ENCODE measurements around the gene TEX38. TPM values are rescaled to one million over a fixed set of nuclear protein-coding genes. Genes with fewer than 3 reads are reported as not detected.

TEX38 gene
- total RNA-seq = under 1 TPM in 3 of 9 donors, not detected in 6; 0.11 to 0.36 (median 0.25) TPM
- under 1 TPM in 1 of 3 donors, not detected in 2; 0.54 TPM for polyA plus RNA-seq
- long read RNA-seq, donor 1, partial matches to known transcripts = 61 of 61 reads
- long read RNA-seq, donor 1, other reads (novel, unspliced or antisense) = 0 of 61 reads
- long read RNA-seq, donor 2 = 0 reads
- long read RNA-seq, donor 3 = 0 reads
- long read RNA-seq, donor 4 = 0 reads
- long read RNA-seq, donor 5 = 0 reads
- long read RNA-seq, donor 6 = 0 reads
- long read RNA-seq, donor 7 = 0 reads
- long read RNA-seq, donor 8 = 0 reads
- long read RNA-seq, donor 9 = 0 reads
- long read RNA-seq, donor 10 = 0 reads

DNA sequence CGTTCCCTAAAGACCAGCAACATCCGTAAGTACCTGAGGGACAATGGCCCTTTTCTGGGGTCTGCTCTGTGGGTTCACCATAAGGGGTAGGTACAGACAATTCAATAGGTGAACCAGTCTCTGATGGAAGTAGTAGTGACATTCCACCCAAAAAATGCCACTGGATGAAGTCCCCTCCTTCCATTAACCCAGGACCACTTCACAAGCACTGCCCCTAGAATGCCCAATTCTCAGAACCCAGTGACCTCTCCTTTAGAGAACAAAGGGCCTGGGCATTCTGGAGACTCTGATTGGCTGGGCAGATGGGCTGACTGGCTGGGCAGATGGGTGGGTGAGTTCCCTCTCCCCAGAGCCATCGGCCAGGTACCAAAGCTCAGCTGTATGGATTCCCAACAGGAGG, at the start of gene TEX38:
TSS of gene TEX38 (plus strand) at position 301 of the 400 bp plus-strand sequence. CDS start at position 382, 81 bp downstream.
- H3K27ac ChIP-seq = no peak within 1 kb of the TSS
- intact Hi-C loops (cut with DNase I) = no loop called here
- TF ChIP-seq, protein P1, sequence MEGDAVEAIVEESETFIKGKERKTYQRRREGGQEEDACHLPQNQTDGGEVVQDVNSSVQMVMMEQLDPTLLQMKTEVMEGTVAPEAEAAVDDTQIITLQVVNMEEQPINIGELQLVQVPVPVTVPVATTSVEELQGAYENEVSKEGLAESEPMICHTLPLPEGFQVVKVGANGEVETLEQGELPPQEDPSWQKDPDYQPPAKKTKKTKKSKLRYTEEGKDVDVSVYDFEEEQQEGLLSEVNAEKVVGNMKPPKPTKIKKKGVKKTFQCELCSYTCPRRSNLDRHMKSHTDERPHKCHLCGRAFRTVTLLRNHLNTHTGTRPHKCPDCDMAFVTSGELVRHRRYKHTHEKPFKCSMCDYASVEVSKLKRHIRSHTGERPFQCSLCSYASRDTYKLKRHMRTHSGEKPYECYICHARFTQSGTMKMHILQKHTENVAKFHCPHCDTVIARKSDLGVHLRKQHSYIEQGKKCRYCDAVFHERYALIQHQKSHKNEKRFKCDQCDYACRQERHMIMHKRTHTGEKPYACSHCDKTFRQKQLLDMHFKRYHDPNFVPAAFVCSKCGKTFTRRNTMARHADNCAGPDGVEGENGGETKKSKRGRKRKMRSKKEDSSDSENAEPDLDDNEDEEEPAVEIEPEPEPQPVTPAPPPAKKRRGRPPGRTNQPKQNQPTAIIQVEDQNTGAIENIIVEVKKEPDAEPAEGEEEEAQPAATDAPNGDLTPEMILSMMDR (IDR thresholded peaks at IDR 0.05) = no peak
- no peak for TF ChIP-seq POLR2A (IDR thresholded peaks at IDR 0.05)
- H3K9me3 ChIP-seq (replicated peaks in 1 of 3) = no peaks in the 10 kb centered on the region
- H3K27me3 ChIP-seq = no peaks in the 10 kb centered on the region
- peaks cover 8 to 10% of the 10 kb centered on the region in 2 donors for H3K4me1 ChIP-seq (replicated peaks in 1 of 2)
- no peaks in the 10 kb centered on the region for H3K36me3 ChIP-seq (replicated peaks in 1 of 2)
- H3K4me3 ChIP-seq = no peak within 1 kb of the TSS
- no peak for DNase-seq
- 91 to 100% (median 95%) methylated on average over 2 to 3 of the region's 3 CpGs for WGBS, 4 donors

- no peaks in the 10 kb centered on the region for H3K27me3 ChIP-seq
- no peaks in the 10 kb centered on the region for H3K9me3 ChIP-seq (replicated peaks in 1 of 3)
- H3K36me3 ChIP-seq (replicated peaks in 1 of 2) = no peaks in the 10 kb centered on the region
- DNase-seq = no peak
- TF ChIP-seq, protein P1 (IDR thresholded peaks at IDR 0.05) = no peak
- no peak for TF ChIP-seq POLR2A (IDR thresholded peaks at IDR 0.05)
- intact Hi-C loops (cut with DNase I) = loop anchor here in 1 of 2 donors (5.0 kb wide), 1 partner anchor 105 kb away; no protein-coding TSS in a partner anchor
- WGBS, 4 donors = 79 to 81% (median 80%) methylated on average over 7 of the region's 7 CpGs
- H3K4me3 ChIP-seq = no peak overlapping the region
- peaks cover 5 to 7% of the 10 kb centered on the region in 2 donors for H3K4me1 ChIP-seq (replicated peaks in 1 of 2)
- H3K27ac ChIP-seq = no peak overlapping the region
Observed at GRCh38 chr1:46621930-46622329, 49.7 kb upstream of the TEX38 start.

- Histone ChIP-seq H3K27me3 (no peaks in the 10 kb centered on the region), H3K4me1 (replicated peaks in 1 of 2) (peaks cover 2 to 3% of the 10 kb centered on the region in 2 donors), H3K27ac (no peak overlapping the region), H3K4me3 (no peak overlapping the region), H3K9me3 (replicated peaks in 1 of 3) (no peaks in the 10 kb centered on the region), H3K36me3 (replicated peaks in 1 of 2) (no peaks in the 10 kb centered on the region)
- no peak for TF ChIP-seq POLR2A (IDR thresholded peaks at IDR 0.05)
- TF ChIP-seq, protein P1 (IDR thresholded peaks at IDR 0.05) = peak; percentile 23 to 59 (median 46)
- 70 to 86% (median 77%) methylated on average over 3 of the region's 3 CpGs for WGBS, 4 donors
- intact Hi-C loops (cut with DNase I) = loop anchor here in 1 of 2 donors (5.0 kb wide), 1 partner anchor 105 kb away; no protein-coding TSS in a partner anchor
- peak in 4 of 7 donors; percentile 48 to 76 (median 57) for DNase-seq
Observed at GRCh38 chr1:46622344-46622743, 49.3 kb upstream of the TEX38 start.

GRCh38 chr1:46623743-46624644, 47.7 kb upstream of the TEX38 start:
- DNase-seq = peak in 1 of 7 donors; percentile 15
- no peaks in the 10 kb centered on the region for H3K9me3 ChIP-seq (replicated peaks in 1 of 3)
- no peaks in the 10 kb centered on the region for H3K4me1 ChIP-seq (replicated peaks in 1 of 2)
- intact Hi-C loops (cut with DNase I) = loop anchor here in 1 of 2 donors (5.0 kb wide), 1 partner anchor 103 kb away; no protein-coding TSS in a partner anchor
- no peaks in the 10 kb centered on the region for H3K36me3 ChIP-seq (replicated peaks in 1 of 2)
- no peak overlapping the region for H3K4me3 ChIP-seq
- TF ChIP-seq POLR2A (IDR thresholded peaks at IDR 0.05) = no peak
- TF ChIP-seq, protein P1 (IDR thresholded peaks at IDR 0.05) = no peak
- H3K27ac ChIP-seq = peak overlapping the region in 1 of 5 donors; percentile 12
- WGBS, 4 donors = 72 to 80% (median 76%) methylated on average over 4 of the region's 4 CpGs
- H3K27me3 ChIP-seq = no peaks in the 10 kb centered on the region
